ENCODE data around the gene LYRM4. TPM values are rescaled to one million over a fixed set of nuclear protein-coding genes. Genes with fewer than 3 reads are reported as not detected.

LYRM4 gene
- total RNA-seq, 1 experiment from 2014 or later: 37.0 TPM

GRCh38 chr6:5059036-5059896 is 201.5 kb downstream of the LYRM4 start:
- no peak for TF ChIP-seq CTCF (conservative IDR thresholded peaks at IDR 0.05)
- no peak for TF ChIP-seq EZH2 (IDR thresholded peaks at IDR 0.05; ENCODE audit: low read depth)
- Histone ChIP-seq H2AFZ (no peak overlapping the region), H3K79me2 (ENCODE audit: low read depth) (no peaks in the 10 kb centered on the region), H3K27ac (no peak overlapping the region), H3F3A (ENCODE audit: insufficient read depth, low read depth) (no peaks in the 10 kb centered on the region), H3K36me3 (ENCODE audit: low read depth) (no peaks in the 10 kb centered on the region), H3K9me2 (ENCODE audit: insufficient read depth) (no peaks in the 10 kb centered on the region), H3K4me2 (no peak overlapping the region), H3K27me3 (ENCODE audit: insufficient read depth, low read depth) (no peaks in the 10 kb centered on the region), H3K4me3 (no peak overlapping the region), H3K9me3 (ENCODE audit: insufficient read depth, low read depth) (no peaks in the 10 kb centered on the region), H3K4me1 (replicated peaks; ENCODE audit: insufficient read depth) (no peaks in the 10 kb centered on the region), H4K20me1 (ENCODE audit: insufficient read depth) (no peaks in the 10 kb centered on the region)
- no TSS peak for BruUV-seq (replicated peaks)
- CTCF ChIA-PET: no interaction called here
- POLR2A ChIA-PET (ENCODE audit: unreplicated experiment): no interaction called here
- intact Hi-C loops (cut with micrococcal nuclease; ENCODE audit: unreplicated experiment): loop anchor here (5.0 kb wide), 2 partner anchors 83 to 318 kb away; no protein-coding TSS in a partner anchor
- no peak for DNase-seq

Small RNA genes within 50 kb of the gene (microRNA-seq; reads per million reads assigned to microRNA genes)
- 3.4 reads per million for gene MIR3691 (ENCODE audit: borderline number of aligned reads, borderline replicate concordance)

Other genes with a start within 250 kb of the LYRM4 start
- 1.1 and 1.4 TPM in 2 replicates for gene PPP1R3G, start 175.6 kb downstream of the LYRM4 start, total RNA-seq (2021)
- 25.1 and 26.7 TPM in 2 replicates for gene FARS2, start 563 bp upstream of the LYRM4 start, total RNA-seq (2021)